ENCODE measurements around the gene HOXB9.

The HOXB9 gene

DNA sequence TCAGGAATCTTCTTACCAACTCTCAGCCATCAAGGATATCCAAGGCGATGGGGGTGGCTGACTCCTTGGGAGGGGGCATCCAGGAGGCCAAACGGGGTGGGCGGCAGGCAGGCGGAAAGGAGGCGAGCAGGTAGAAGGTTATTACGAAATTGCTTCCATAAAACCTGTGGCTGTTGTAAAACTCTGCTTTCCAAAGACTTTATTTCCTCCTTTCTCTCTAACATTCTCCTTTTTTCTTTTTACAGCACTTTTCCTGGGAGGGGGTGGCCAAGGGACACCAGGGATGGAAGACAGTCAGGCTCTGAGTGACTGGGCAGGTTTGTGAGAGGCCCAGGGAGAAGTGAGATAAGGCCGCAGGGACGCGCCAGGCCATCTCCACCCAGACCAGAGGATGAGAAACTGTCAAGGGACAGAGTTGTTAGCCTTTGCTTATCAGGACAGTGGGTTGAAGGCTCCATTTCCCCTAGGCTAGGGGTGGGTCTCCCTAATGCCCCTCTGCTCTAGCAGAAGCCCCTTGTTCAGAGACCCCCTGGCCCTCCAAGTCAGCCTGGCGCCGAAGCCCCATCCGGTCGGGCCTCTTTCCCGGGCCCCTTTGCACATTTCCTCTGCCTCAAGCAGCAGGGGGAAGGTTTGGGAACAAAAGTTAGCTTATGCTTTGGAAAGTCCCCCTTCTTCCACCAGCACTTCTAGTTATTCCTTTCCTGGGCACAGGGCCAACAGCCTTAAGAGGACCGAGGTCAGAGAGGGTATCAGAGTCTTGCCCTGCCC lies 5.0 kb upstream of the HOXB9 start:
- H3K27me3 ChIP-seq (ENCODE audit: low read length): no peaks in the 10 kb centered on the region
- no peak overlapping the region for H3K4me3 ChIP-seq (ENCODE audit: insufficient read depth, low read length, poor library complexity, severe bottlenecking)
- no peaks in the 10 kb centered on the region for H3F3A ChIP-seq (ENCODE audit: insufficient read depth)
- no peak overlapping the region for H3K4me2 ChIP-seq (ENCODE audit: low read depth, low read length, poor library complexity, severe bottlenecking)
- H2AFZ ChIP-seq (ENCODE audit: low read depth, low read length, severe bottlenecking): no peak overlapping the region
- no peaks in the 10 kb centered on the region for H3K36me3 ChIP-seq (ENCODE audit: low read length)
- no peaks in the 10 kb centered on the region for H3K79me2 ChIP-seq (ENCODE audit: insufficient read depth, low read length)
- H4K20me1 ChIP-seq (ENCODE audit: low read depth, low read length): no peaks in the 10 kb centered on the region
- H3K9ac ChIP-seq (ENCODE audit: low read length): no peak overlapping the region
- H3K9me3 ChIP-seq (ENCODE audit: insufficient read depth, low read length): no peaks in the 10 kb centered on the region
- TF ChIP-seq, protein P1, sequence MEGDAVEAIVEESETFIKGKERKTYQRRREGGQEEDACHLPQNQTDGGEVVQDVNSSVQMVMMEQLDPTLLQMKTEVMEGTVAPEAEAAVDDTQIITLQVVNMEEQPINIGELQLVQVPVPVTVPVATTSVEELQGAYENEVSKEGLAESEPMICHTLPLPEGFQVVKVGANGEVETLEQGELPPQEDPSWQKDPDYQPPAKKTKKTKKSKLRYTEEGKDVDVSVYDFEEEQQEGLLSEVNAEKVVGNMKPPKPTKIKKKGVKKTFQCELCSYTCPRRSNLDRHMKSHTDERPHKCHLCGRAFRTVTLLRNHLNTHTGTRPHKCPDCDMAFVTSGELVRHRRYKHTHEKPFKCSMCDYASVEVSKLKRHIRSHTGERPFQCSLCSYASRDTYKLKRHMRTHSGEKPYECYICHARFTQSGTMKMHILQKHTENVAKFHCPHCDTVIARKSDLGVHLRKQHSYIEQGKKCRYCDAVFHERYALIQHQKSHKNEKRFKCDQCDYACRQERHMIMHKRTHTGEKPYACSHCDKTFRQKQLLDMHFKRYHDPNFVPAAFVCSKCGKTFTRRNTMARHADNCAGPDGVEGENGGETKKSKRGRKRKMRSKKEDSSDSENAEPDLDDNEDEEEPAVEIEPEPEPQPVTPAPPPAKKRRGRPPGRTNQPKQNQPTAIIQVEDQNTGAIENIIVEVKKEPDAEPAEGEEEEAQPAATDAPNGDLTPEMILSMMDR (IDR thresholded peaks at IDR 0.05; ENCODE audit: insufficient read depth, low read length, poor library complexity, severe bottlenecking): no peak
- no peak for TF ChIP-seq EZH2phosphoT487 (conservative IDR thresholded peaks at IDR 0.05; ENCODE audit: low read length)
- H3K27ac ChIP-seq (ENCODE audit: low read depth, low read length): no peak overlapping the region
- H3K9me2 ChIP-seq (replicated peaks; ENCODE audit: insufficient read depth, low read length): no peaks in the 10 kb centered on the region

DNA sequence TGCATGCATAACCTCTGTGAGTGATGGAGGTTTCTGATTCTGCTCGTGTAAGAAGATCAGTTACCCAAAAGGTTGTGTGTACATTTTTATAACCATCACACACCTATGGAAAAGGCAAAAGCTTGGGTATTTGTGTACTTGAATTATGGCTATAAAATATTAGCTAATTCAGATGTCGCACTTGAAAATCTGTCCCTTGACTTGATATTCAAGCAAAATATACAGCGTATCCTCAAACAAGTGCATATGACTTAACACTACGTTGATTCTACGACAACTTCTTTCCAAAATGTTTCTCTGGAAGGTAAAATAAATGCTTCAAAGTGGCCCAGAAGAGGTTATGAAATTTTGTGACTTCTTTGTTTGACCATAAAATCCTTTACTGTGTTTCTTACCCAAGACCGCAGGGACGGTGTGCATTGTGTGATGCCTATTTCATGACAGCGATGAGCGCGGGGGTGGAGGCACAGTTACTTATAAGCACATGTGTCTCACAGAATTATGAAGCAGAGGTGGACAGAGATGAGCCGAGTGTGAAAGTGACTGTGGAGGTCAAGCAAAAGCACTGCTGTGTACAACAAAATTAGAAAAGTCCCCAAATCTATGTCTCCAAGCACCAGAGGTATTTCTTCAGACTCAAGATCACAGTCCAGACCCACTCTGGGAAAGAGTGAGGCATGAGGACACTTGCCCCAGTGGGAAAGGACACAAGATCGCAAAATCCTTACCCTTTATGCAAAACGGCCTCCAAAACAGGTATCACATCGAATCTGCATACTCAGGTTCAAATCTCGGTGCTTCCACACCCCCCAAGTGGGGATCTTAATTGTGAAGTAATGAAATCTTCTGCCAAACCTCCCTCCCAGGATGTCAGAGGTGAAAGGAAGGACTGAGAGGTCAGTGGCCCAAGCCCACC lies 4.1 kb upstream of the HOXB9 start:
- Histone ChIP-seq H3F3A (ENCODE audit: insufficient read depth) (no peaks in the 10 kb centered on the region), H3K9ac (ENCODE audit: low read length) (no peak overlapping the region), H3K4me3 (ENCODE audit: insufficient read depth, low read length, poor library complexity, severe bottlenecking) (no peak overlapping the region), H2AFZ (ENCODE audit: low read depth, low read length, severe bottlenecking) (no peak overlapping the region), H3K9me2 (replicated peaks; ENCODE audit: insufficient read depth, low read length) (no peaks in the 10 kb centered on the region), H3K36me3 (ENCODE audit: low read length) (no peaks in the 10 kb centered on the region), H3K9me3 (ENCODE audit: insufficient read depth, low read length) (no peaks in the 10 kb centered on the region), H3K4me2 (ENCODE audit: low read depth, low read length, poor library complexity, severe bottlenecking) (no peak overlapping the region), H3K79me2 (ENCODE audit: insufficient read depth, low read length) (no peaks in the 10 kb centered on the region), H3K27me3 (ENCODE audit: low read length) (no peaks in the 10 kb centered on the region), H3K27ac (ENCODE audit: low read depth, low read length) (no peak overlapping the region), H4K20me1 (ENCODE audit: low read depth, low read length) (no peaks in the 10 kb centered on the region)
- no peak for TF ChIP-seq EZH2phosphoT487 (conservative IDR thresholded peaks at IDR 0.05; ENCODE audit: low read length)
- TF ChIP-seq, protein P1 (IDR thresholded peaks at IDR 0.05; ENCODE audit: insufficient read depth, low read length, poor library complexity, severe bottlenecking): no peak

DNA sequence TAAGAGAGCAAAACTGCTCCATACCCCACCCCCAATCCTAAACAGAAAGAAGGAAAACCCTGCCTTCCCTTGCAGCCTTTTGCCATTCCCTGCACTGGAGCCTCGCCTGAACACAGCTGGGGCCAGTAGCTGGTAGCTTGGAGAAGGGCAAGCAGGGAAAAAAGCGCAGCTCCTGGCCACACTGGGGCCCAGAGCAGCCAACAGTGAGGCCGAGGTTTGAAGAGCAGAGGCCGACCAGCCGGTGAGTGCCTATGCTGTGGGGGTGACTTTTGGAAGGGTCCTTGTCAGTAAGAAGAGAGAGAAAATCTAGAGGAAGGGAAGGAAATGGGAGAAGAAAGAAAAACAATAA lies 3.2 kb upstream of the HOXB9 start:
- Histone ChIP-seq H3K9me3 (ENCODE audit: insufficient read depth, low read length) (no peaks in the 10 kb centered on the region), H3K4me3 (ENCODE audit: insufficient read depth, low read length, poor library complexity, severe bottlenecking) (no peak overlapping the region), H3F3A (ENCODE audit: insufficient read depth) (no peaks in the 10 kb centered on the region), H3K27me3 (ENCODE audit: low read length) (no peaks in the 10 kb centered on the region), H3K79me2 (ENCODE audit: insufficient read depth, low read length) (no peaks in the 10 kb centered on the region), H3K27ac (ENCODE audit: low read depth, low read length) (no peak overlapping the region), H2AFZ (ENCODE audit: low read depth, low read length, severe bottlenecking) (no peak overlapping the region), H3K9ac (ENCODE audit: low read length) (no peak overlapping the region), H3K4me2 (ENCODE audit: low read depth, low read length, poor library complexity, severe bottlenecking) (no peak overlapping the region), H3K9me2 (replicated peaks; ENCODE audit: insufficient read depth, low read length) (no peaks in the 10 kb centered on the region), H3K36me3 (ENCODE audit: low read length) (no peaks in the 10 kb centered on the region), H4K20me1 (ENCODE audit: low read depth, low read length) (no peaks in the 10 kb centered on the region)
- TF ChIP-seq, protein P1 (IDR thresholded peaks at IDR 0.05; ENCODE audit: insufficient read depth, low read length, poor library complexity, severe bottlenecking): no peak
- TF ChIP-seq EZH2phosphoT487 (conservative IDR thresholded peaks at IDR 0.05; ENCODE audit: low read length): no peak

All from SU-DHL-6 (cell line).